Testis (tissue), 3 donors: ENCODE data around the gene KCNQ1. TPM values are rescaled to one million over a fixed set of nuclear protein-coding genes. Genes with fewer than 3 reads are reported as not detected.

Source experiments
- DNase-seq: peaks from one replicate; pipeline ENCODE4 v3.0.0-alpha.2; 2019
- H3K27ac ChIP-seq, 2 donors: fragments of 200-600 bp; sonication (generic); one replicate each; pipeline ENCODE4 v1.5.1; 2019
- H3K27me3 ChIP-seq: fragments of 200-600 bp; sonication (generic); one replicate; pipeline ENCODE4 v1.5.1; 2019
- H3K36me3 ChIP-seq: fragments of 200-600 bp; sonication (generic); one replicate; pipeline ENCODE4 v1.5.1; 2017; ENCODE audit warnings: low read depth; ENCODE audit errors: missing control alignments
- H3K4me1 ChIP-seq: fragments of 200-600 bp; sonication (generic); one replicate; pipeline ENCODE4 v1.5.1; 2019
- H3K4me3 ChIP-seq, 2 donors: fragments of 200-600 bp; sonication (generic); one replicate each; pipeline ENCODE4 v1.5.1; 2017 to 2019
- H3K9me3 ChIP-seq: fragments of 200-600 bp; sonication (generic); one replicate; pipeline ENCODE4 v1.5.1; 2017
- CTCF ChIP-seq, 3 experiments: fragments of 450-650 bp in 2 of 3; fragments of 200-600 bp in 1 of 3; sonication (generic) in 1 of 3; IDR thresholded peaks; one replicate each; pipeline ENCODE4 v1.5.1; 2016 to 2019; ENCODE audit warnings: antibody characterized with exemption in 3 of 3, mild to moderate bottlenecking in 2 of 3, moderate library complexity in 1 of 3
- POLR2A ChIP-seq: fragments of 450-650 bp; IDR thresholded peaks from one replicate; pipeline ENCODE4 v1.6.1; 2017; ENCODE audit warnings: antibody characterized with exemption, mild to moderate bottlenecking, moderate library complexity
- WGBS, 2 donors: methylation state at CpG; one replicate each; pipeline ENCODE4 v1.1.5; 2018; 5-methylcytosine and 5-hydroxymethylcytosine counted together
- intact Hi-C: fragments of 100-400 bp; cut with DNase I; formaldehyde crosslinking; loops from one replicate; pipeline ENCODE4 v1.15.1; 2023; ENCODE audit warnings: low total_unique reads
- polyA plus RNA-seq: library from polyadenylated mRNA; stranded (reverse); fragments of 350-450 nt; fragmentation: Illumina TruSeq; extraction: RNeasy Lipid Tissue Mini Kit (QIAGEN cat#74804); gene quantifications from one replicate; pipeline ENCODE4 v1.2.3, GENCODE V29; 2014; ENCODE audit warnings: low read depth, low replicate concordance; ENCODE audit not compliant: insufficient read depth
- total RNA-seq, 2 donors: library from RNA; depleted of rRNA; stranded (reverse); fragments of >200 nt; gene quantifications; one replicate each; pipeline ENCODE4 v1.2.3, GENCODE V29; 2016

The KCNQ1 gene
- total and polyA plus RNA-seq, 3 donors from 2014 or later, result 6.0 to 24.2 (median 12.8) TPM

- H3K27ac ChIP-seq, result peak overlapping the region in 1 of 2 donors; percentile 89
- H3K27me3 ChIP-seq, result no peaks in the 10 kb centered on the region
- H3K36me3 ChIP-seq, result no peaks in the 10 kb centered on the region
- WGBS, 2 donors, result 68 to 75% methylated on average over 3 to 7 of the region's 7 CpGs
- intact Hi-C loops, result no loop called here
- no peak for DNase-seq
- peaks cover 2% of the 10 kb centered on the region for H3K4me1 ChIP-seq
- TF ChIP-seq CTCF (IDR thresholded peaks at IDR 0.05), result no peak
- TF ChIP-seq POLR2A, result no peak
- H3K9me3 ChIP-seq, result no peaks in the 10 kb centered on the region
- H3K4me3 ChIP-seq, result no peak overlapping the region
Measured at GRCh38 chr11:2701230-2701629, 256.4 kb downstream of the KCNQ1 start.

DNA sequence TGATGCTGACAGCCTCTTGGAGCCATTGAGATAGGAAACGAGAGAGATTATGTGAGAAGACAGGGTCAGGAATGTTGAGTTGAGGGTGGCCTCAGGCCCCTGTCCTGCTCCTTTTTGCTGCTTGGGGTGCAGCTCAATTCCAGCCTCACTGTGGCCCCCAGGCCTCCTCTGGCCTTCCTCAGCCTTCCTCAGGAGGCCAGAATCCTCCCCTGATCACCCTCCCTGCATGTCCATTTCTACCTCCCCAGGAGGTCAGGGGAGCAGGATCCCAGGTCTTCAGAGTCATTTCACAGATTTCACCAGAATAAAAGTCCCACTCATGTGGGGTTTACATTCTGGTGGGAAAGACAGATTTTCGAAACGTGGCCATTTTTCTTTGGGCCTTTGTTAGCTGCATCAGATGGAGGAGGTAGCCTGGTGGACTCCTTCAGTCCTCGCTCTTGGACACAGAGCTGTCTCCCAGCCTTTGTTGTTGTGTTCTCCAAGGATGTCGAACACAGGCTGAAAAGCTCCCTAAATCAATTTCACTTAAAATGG is 257.2 kb downstream of the KCNQ1 start:
- H3K27me3 ChIP-seq, result no peaks in the 10 kb centered on the region
- H3K4me3 ChIP-seq, result no peak overlapping the region
- no peaks in the 10 kb centered on the region for H3K9me3 ChIP-seq
- H3K27ac ChIP-seq, result no peak overlapping the region
- H3K4me1 ChIP-seq, result peaks cover 2% of the 10 kb centered on the region
- no peak for TF ChIP-seq POLR2A
- no peak for TF ChIP-seq CTCF (IDR thresholded peaks at IDR 0.05)
- no peaks in the 10 kb centered on the region for H3K36me3 ChIP-seq
- intact Hi-C loops, result no loop called here
- WGBS, 2 donors, result 91% methylated on average over 5 of the region's 5 CpGs
- no peak for DNase-seq

DNA sequence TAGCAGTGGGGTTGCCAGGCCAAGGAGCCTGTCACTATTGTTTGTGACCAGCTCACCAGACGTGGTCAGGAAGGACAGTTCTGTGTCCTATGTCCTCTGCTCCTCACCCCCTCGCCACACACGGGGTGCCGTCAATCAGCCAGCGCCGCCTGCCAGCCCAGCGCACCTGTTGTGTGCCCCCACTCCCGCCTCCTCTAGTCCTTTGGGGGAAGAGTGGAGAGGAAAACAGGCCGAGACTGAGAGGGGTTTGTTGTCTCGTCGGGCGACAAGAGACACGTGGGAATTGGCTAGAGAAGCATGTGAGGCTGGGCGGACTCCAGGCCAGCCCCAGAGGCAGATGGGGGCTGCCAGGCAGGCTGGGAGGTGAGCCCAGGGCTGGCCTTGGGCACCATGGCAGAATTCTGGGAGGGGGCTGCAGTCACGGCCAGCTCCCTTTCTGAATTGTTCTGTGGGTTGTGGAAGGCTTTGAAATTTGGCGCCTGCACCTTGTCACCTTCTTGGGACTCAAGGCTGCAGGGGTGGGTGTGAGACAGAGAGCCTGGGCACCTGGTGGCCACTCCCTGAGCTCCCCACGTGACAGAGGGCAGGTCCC is 258.1 kb downstream of the KCNQ1 start:
- no peak overlapping the region for H3K4me3 ChIP-seq
- no peaks in the 10 kb centered on the region for H3K36me3 ChIP-seq
- WGBS, 2 donors, result 87 to 91% methylated on average over 16 to 17 of the region's 17 CpGs
- intact Hi-C loops, result no loop called here
- TF ChIP-seq POLR2A, result no peak
- H3K27me3 ChIP-seq, result no peaks in the 10 kb centered on the region
- H3K27ac ChIP-seq, result no peak overlapping the region
- no peak for DNase-seq
- H3K4me1 ChIP-seq, result peaks cover 2% of the 10 kb centered on the region
- no peaks in the 10 kb centered on the region for H3K9me3 ChIP-seq

DNA sequence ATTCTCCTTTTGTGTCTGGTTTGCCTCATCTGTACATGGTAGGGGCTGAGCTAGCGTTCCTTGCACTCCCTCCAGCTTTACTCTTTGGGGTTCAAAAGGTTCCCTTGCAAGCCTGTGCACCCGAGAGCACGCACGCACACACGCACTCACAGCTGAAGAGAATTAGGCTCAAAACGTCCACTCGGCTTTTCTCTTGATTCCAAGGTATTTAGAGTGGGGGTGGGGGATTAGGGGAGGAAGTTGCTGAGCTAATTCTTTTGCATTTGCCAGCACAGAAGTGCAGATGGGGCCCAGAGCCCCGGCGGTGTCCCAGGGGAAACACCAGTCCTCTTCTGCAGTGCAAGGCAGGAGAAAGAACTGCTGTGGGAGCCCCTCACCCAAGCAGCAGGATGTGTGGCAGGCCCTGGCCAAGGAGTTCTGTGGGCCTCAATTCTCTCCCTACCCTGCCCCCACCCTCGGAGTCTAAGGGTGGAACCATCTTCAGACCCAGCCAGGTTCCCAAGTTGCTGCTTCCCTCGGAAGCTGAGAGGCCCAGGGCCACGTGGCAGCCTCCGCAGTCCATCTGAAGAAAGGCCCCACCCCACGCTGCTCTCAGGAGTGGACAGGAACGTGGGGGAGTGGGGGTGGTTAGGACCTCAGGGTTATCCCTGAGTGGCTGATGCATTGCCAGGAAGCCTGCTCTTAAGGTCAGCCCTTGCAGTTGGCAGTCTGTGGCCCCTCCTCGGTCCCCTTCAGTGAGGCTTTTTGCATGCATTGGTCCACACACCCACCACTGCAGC is 258.7 kb downstream of the KCNQ1 start:
- Histone ChIP-seq H3K27ac (no peak overlapping the region), H3K36me3 (no peaks in the 10 kb centered on the region), H3K4me1 (peaks cover 2% of the 10 kb centered on the region), H3K4me3 (no peak overlapping the region), H3K27me3 (no peaks in the 10 kb centered on the region), H3K9me3 (no peaks in the 10 kb centered on the region)
- TF ChIP-seq CTCF (IDR thresholded peaks at IDR 0.05) (no peak), POLR2A (no peak)
- intact Hi-C loops, result no loop called here
- 64 to 65% methylated on average over 16 of the region's 16 CpGs for WGBS, 2 donors
- DNase-seq, result no peak

DNA sequence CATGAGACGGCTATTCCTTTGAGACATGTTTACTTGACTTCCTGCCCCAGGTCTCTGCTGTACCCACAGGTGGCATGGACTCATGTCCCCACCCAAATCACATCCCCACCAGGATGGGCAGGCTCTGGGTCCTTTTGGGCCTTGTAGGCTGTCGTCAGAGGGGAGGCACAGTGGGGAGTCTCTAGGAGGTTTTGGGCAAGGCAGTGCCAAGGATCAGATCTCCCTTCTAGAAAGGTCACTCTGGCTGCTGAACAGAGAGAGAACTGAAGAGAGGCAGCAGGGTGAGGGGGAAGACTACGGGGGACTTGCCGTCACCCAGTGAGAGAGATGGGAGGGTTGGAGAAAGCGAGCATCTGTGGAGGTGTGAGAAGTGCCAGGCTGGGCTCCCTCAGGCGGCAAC is 259.5 kb downstream of the KCNQ1 start:
- Histone ChIP-seq H3K4me3 (no peak overlapping the region), H3K4me1 (peaks cover 2% of the 10 kb centered on the region), H3K27ac (no peak overlapping the region), H3K9me3 (no peaks in the 10 kb centered on the region), H3K36me3 (no peaks in the 10 kb centered on the region), H3K27me3 (no peaks in the 10 kb centered on the region)
- intact Hi-C loops, result no loop called here
- no peak for TF ChIP-seq CTCF (IDR thresholded peaks at IDR 0.05)
- TF ChIP-seq POLR2A, result no peak
- DNase-seq, result no peak
- 91 to 97% methylated on average over 6 of the region's 6 CpGs for WGBS, 2 donors
